Stimulated activated CD8-positive, alpha-beta memory T cell treated with anti-CD3 and anti-CD28 coated beads, Interleukin-2, amount 100 ng/mL, for 1 hour (primary cell): ENCODE measurements around the gene MCM7.

Source experiments
- DNase-seq, 2 donors: peaks; one replicate each; pipeline ENCODE4 v3.0.0-alpha.2; 2020; ENCODE audit warnings: low read depth in 2 of 2

Gene MCM7

GRCh38 chr7:100122568-100122967 is 21.4 kb upstream of the MCM7 start:
- DNase-seq, result no peak

GRCh38 chr7:100122067-100122466 is 20.9 kb upstream of the MCM7 start:
- DNase-seq, result no peak

GRCh38 chr7:100120733-100121036 is 19.5 kb upstream of the MCM7 start:
- DNase-seq, result no peak

- peak in 1 of 2 donors; percentile 49 for DNase-seq
These were observed 19.0 kb upstream of the MCM7 start for GRCh38 chr7:100119970-100120732.

GRCh38 chr7:100119072-100119969 is 18.1 kb upstream of the MCM7 start, which contains the start of the genes CNPY4 and TAF6:
TSS of gene CNPY4 (plus strand) at chr7:100119634. CDS start at chr7:100119745, 111 bp downstream.
TSS of gene TAF6 (minus strand) at chr7:100119358. CDS start at chr7:100114209, 5,149 bp downstream.
- peak; percentile 87 to 92 for DNase-seq

- no peak for DNase-seq
These were observed 17.3 kb upstream of the MCM7 start for GRCh38 chr7:100118388-100119071.

GRCh38 chr7:100115026-100115425 is 13.8 kb upstream of the MCM7 start:
- DNase-seq, result no peak

- DNase-seq, result no peak
These were observed 10.7 kb upstream of the MCM7 start for GRCh38 chr7:100111914-100112313.

- DNase-seq, result no peak
These were observed 10.0 kb upstream of the MCM7 start for GRCh38 chr7:100111156-100111555.

- no peak for DNase-seq
These were observed 8.4 kb upstream of the MCM7 start for GRCh38 chr7:100109521-100110163.

- no peak for DNase-seq
These were observed 6.7 kb upstream of the MCM7 start for GRCh38 chr7:100107890-100108289.

- DNase-seq, result no peak
These were observed 6.0 kb upstream of the MCM7 start for GRCh38 chr7:100107125-100107737.

- no peak for DNase-seq
These were observed 5.4 kb upstream of the MCM7 start for GRCh38 chr7:100106633-100107032.

- DNase-seq, result no peak
These were observed 4.3 kb upstream of the MCM7 start for GRCh38 chr7:100105534-100105933.

- DNase-seq, result no peak
These were observed 2.0 kb upstream of the MCM7 start for GRCh38 chr7:100102950-100103840.

GRCh38 chr7:100100420-100101015 is 679 bp downstream of the MCM7 start:
- peak; percentile 65 to 73 for DNase-seq

- no peak for DNase-seq
These were observed 1.7 kb downstream of the MCM7 start for GRCh38 chr7:100099452-100099851.

- no peak for DNase-seq
These were observed 2.3 kb downstream of the MCM7 start for GRCh38 chr7:100098913-100099312.

- DNase-seq, result no peak
These were observed 5.5 kb downstream of the MCM7 start for GRCh38 chr7:100095704-100096103.

GRCh38 chr7:100095289-100095688 is 5.9 kb downstream of the MCM7 start:
- DNase-seq, result no peak
